Ascending aorta (tissue), 2 donors: ENCODE data around the gene B3GALT5. TPM values are rescaled to one million over a fixed set of nuclear protein-coding genes. Genes with fewer than 3 reads are reported as not detected.
A peak's percentile ranks its signal among the peaks of the same experiment; 100 is the strongest.

Source experiments
- DNase-seq, 2 donors: peaks; one replicate each; pipeline ENCODE4 v3.0.0-alpha.2; 2019; ENCODE audit warnings: low spot score in 2 of 2
- H3K27ac ChIP-seq, 2 donors: fragments of 200-600 bp; sonication (generic); one replicate each; pipeline ENCODE4 v1.5.1; 2016 to 2017; ENCODE audit warnings: mild to moderate bottlenecking in 1 of 2
- H3K27me3 ChIP-seq: fragments of 200-600 bp; sonication (generic); one replicate; pipeline ENCODE4 v1.5.1; 2017
- H3K36me3 ChIP-seq, 2 donors: fragments of 200-600 bp; sonication (generic); one replicate each; pipeline ENCODE4 v1.5.1; 2016
- H3K4me1 ChIP-seq, 2 donors: fragments of 200-600 bp; sonication (generic); one replicate each; pipeline ENCODE4 v1.5.1; 2016 to 2017; ENCODE audit warnings: mild to moderate bottlenecking in 1 of 2
- H3K4me3 ChIP-seq, 2 donors: fragments of 200-600 bp; sonication (generic); one replicate each; pipeline ENCODE4 v1.5.1; 2016 to 2017; ENCODE audit warnings: mild to moderate bottlenecking in 1 of 2
- H3K9me3 ChIP-seq, 2 donors: fragments of 200-600 bp; sonication (generic); one replicate each; pipeline ENCODE4 v1.5.1; 2016
- intact Hi-C: fragments of 100-400 bp; cut with DNase I; formaldehyde crosslinking; loops from one replicate; pipeline ENCODE4 v1.15.1; 2023
- total RNA-seq: library from RNA; depleted of rRNA; stranded (reverse); fragments of >200 nt; gene quantifications from one replicate; pipeline ENCODE4 v1.1.0, GENCODE V29; 2016
- TF ChIP-seq, protein P1 (sequence below), 3 experiments: fragments of 200-600 bp in 2 of 3; fragments of 450-650 bp in 1 of 3; sonication (generic) in 2 of 3; IDR thresholded peaks; one replicate each; pipeline ENCODE4 v1.5.1; 2016 to 2019; ENCODE audit warnings: antibody characterized with exemption in 3 of 3, mild to moderate bottlenecking in 1 of 3, moderate library complexity in 1 of 3

The B3GALT5 gene
- total RNA-seq, 1 donor from 2014 or later: not detected

DNA sequence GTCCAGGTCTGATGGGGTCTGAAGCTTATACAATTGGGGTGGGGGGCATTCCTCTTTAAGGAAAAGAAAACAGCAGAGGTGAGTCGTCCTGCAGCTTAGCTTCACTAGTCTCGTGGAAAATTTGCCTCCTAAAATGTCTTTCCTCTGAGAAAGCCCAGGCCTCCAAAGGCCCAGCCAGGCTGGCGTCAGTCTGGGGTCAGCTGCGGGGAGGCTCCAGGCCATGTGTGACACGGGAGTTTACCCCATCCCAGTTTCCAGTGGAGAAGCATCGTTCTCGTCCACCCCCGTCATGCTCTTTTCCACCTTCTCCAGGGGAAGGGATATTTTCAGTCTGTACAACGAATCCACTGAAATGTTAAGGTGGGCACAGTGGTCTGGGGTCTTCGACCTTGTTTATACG, 42.8 kb downstream of the B3GALT5 start:
- no peaks in the 10 kb centered on the region for H3K4me1 ChIP-seq
- no peak overlapping the region for H3K27ac ChIP-seq
- no peaks in the 10 kb centered on the region for H3K36me3 ChIP-seq
- no peaks in the 10 kb centered on the region for H3K9me3 ChIP-seq
- TF ChIP-seq, protein P1, sequence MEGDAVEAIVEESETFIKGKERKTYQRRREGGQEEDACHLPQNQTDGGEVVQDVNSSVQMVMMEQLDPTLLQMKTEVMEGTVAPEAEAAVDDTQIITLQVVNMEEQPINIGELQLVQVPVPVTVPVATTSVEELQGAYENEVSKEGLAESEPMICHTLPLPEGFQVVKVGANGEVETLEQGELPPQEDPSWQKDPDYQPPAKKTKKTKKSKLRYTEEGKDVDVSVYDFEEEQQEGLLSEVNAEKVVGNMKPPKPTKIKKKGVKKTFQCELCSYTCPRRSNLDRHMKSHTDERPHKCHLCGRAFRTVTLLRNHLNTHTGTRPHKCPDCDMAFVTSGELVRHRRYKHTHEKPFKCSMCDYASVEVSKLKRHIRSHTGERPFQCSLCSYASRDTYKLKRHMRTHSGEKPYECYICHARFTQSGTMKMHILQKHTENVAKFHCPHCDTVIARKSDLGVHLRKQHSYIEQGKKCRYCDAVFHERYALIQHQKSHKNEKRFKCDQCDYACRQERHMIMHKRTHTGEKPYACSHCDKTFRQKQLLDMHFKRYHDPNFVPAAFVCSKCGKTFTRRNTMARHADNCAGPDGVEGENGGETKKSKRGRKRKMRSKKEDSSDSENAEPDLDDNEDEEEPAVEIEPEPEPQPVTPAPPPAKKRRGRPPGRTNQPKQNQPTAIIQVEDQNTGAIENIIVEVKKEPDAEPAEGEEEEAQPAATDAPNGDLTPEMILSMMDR (IDR thresholded peaks at IDR 0.05): no peak
- H3K4me3 ChIP-seq: no peak overlapping the region
- H3K27me3 ChIP-seq: no peaks in the 10 kb centered on the region
- intact Hi-C loops: no loop called here
- no peak for DNase-seq

DNA sequence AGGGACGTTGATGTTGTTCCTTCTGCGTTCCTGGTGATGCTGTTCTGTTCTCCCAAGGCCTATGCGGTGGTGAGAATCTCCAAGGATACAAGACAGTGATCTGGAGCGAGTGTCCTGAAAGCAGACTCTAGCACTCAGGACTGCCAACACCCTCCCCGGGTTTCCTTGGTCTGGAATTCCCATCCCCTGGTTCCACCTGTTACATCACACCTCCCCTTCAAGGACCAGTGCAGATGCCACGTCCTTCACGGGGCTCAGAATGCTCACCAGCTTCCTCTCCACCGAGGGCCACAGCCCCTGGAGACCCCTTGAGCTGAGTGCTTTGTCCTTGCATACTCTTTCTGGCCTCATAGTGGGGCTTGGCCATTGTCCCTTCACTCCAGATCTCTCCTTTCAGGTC, 43.5 kb downstream of the B3GALT5 start:
- no peaks in the 10 kb centered on the region for H3K27me3 ChIP-seq
- no peaks in the 10 kb centered on the region for H3K4me1 ChIP-seq
- intact Hi-C loops: no loop called here
- no peak overlapping the region for H3K4me3 ChIP-seq
- no peak for DNase-seq
- H3K9me3 ChIP-seq: no peaks in the 10 kb centered on the region
- H3K36me3 ChIP-seq: no peaks in the 10 kb centered on the region
- TF ChIP-seq, protein P1 (IDR thresholded peaks at IDR 0.05): no peak
- H3K27ac ChIP-seq: no peak overlapping the region

DNA sequence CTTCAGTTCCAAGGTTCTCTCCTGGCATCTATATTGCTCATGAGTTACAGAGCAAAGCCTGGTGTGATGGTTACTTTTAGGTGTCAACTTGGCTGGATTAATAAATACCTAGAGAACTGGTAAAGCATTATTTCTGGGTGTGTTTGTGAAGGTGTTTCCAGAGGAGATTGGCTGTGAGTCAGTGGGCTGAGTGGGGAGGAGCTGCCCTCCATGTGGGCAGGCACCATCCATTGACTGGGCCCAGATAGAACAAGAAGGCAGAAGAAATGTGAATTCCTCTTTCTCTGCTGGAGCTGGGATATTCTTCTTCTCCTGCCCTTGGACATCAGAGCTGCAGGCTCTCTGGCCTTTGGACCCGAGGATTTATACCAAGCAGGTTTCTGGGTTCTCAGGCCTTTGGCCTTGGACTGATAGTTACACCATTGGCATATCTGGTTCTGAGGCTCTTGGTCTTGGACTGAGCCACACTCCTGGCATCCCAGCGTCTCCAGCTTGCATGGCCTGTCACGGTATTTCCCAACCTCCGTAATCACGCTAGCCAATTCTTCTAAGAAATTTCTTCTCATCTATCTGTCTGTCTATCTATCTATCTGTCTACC, 44.5 kb downstream of the B3GALT5 start:
- Histone ChIP-seq H3K27ac (no peak overlapping the region), H3K27me3 (no peaks in the 10 kb centered on the region), H3K36me3 (no peaks in the 10 kb centered on the region), H3K4me3 (no peak overlapping the region), H3K4me1 (no peaks in the 10 kb centered on the region), H3K9me3 (no peaks in the 10 kb centered on the region)
- intact Hi-C loops: no loop called here
- TF ChIP-seq, protein P1 (IDR thresholded peaks at IDR 0.05): no peak
- no peak for DNase-seq

DNA sequence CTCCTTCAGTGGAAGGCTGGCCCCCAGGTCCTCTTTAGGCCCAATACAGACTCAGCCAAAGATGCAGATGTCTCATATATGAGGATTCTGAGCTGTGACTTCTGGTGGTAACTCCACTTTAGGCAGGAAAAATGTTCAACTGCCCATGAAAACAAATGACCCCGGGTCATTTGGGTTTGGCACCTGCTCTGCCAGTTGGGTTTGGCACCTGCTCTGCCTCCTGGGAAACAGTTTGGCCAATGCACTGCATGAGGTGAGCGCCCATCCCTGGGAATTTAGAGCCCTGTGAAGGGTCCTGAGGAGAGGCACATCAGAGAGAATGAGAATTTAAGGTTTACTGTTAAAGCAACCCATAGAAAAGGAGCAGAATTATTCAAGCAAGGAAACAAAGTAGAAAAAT, 45.3 kb downstream of the B3GALT5 start:
- TF ChIP-seq, protein P1 (IDR thresholded peaks at IDR 0.05): no peak
- intact Hi-C loops: no loop called here

DNA sequence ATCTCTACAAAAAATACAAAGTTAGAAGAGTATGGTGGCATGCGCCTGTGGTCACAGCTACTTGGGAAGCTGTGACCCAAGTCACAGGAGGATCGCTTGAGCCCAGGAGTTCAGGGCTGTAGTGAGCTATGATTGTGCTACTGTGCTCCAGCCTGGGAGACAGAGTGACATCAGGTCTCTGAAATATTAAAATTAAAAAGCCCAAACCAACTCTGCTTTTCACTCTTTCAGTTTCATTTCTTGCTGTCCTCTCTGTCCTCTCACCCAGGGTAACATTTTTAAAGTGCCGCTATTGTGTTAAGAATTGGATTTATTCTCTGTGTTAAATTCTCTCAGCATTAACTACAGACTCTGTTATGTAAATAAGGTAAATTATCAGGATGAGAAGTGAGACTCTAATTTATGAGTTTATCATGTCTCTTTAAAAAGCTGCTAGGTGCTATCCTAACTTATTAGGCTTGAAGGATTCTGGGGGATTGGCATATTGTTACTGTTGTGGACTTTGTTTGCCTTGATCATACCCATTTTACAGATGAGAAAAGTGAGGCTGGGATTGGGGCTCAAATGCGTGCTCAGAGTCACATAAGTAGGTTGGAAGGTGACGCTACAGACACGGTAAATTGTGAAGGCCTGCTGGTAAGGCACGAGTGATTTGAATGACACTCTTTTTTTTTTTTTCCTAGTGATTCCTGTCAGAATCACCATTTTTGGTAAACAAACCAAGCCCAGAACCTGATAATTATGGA, 46.5 kb downstream of the B3GALT5 start:
- DNase-seq: no peak
- Histone ChIP-seq H3K9me3 (no peaks in the 10 kb centered on the region), H3K27ac (no peak overlapping the region), H3K4me1 (no peaks in the 10 kb centered on the region), H3K27me3 (no peaks in the 10 kb centered on the region), H3K4me3 (no peak overlapping the region), H3K36me3 (no peaks in the 10 kb centered on the region)
- intact Hi-C loops: no loop called here
- TF ChIP-seq, protein P1 (IDR thresholded peaks at IDR 0.05): no peak

More for the DNA sequence above, 45.3 kb downstream of the B3GALT5 start:
- H3K4me1 ChIP-seq: no peaks in the 10 kb centered on the region
- H3K4me3 ChIP-seq: no peak overlapping the region
- H3K27me3 ChIP-seq: no peaks in the 10 kb centered on the region
- H3K36me3 ChIP-seq: no peaks in the 10 kb centered on the region
- peak in 1 of 2 donors; percentile 27 for DNase-seq
- no peaks in the 10 kb centered on the region for H3K9me3 ChIP-seq
- no peak overlapping the region for H3K27ac ChIP-seq
